HG03064 (cell line): ENCODE measurements around the gene P2RX2.

Experiments used
- ATAC-seq: cut with Tn5 transposase; IDR thresholded peaks from one replicate; pipeline ENCODE4 v1.9.1; 2021; ENCODE audit warnings: low read depth; ENCODE audit not compliant: unreplicated experiment

Gene P2RX2

DNA sequence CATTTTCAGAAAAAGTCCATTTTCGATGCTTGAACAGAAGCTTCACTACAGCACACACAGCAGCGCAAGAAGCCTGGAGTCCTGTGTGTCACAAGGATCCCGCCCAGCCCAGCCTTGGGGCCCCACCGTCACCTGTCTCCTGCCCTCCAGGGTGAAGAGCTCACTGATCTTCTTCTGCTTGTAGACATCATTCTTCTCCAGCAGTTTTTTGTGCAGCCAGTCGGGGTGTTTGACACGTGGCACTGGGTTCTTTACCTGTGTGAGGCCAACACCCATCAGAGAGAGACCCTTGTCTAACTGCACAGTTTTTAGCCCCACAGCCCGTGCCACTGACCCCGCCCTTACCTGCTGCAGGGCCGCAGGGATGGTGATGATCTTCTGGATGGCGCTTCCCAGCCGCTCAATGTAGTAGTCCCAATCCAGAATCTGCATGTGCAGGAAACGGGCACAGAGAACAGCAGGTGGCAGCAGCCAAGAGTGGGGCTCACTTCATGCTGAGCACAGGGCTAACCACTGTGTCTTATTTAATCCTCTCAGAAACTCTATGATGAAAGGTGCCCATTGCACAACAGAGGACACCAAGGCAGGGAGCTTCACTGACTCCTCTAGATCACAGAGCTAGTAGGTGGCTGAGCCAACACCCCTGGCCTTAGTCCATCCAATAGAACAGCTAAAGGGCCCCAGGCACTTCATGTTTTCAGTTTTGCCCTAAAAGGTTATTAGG lies 38.6 kb downstream of the P2RX2 start:
- no peak for ATAC-seq

DNA sequence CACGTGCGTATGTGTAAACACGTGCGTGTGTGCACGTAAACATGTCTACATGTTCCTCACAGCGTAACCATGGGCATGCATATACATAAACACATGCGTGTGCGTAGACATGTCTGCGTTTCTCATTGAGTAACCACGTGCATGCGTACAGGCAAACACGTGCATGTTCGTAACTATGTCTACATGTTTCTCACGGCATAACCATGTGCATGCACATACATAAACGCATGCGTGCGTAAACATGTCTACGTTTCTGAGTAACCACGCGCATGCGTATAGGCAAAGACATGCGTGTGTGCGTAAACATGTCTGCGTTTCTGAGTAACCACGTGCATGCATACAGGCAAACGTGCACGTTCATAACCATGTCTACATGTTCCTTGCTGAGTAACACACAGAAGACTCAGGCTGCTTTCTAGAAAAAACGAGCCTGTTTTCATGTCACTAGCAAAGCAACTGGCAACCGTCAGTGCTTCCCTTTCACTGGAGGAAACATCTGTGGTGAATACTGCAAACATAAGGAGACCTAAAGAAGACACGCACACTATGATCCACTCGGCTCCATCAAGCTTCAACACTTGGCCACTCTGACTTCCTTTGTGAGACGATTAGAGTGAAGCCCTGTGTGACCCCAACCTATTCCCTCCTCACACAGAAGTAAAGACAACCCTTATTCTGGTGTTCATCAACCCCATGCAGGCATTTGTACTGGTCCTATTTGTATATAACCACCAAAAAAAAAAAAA lies 39.7 kb downstream of the P2RX2 start:
- no peak for ATAC-seq

DNA sequence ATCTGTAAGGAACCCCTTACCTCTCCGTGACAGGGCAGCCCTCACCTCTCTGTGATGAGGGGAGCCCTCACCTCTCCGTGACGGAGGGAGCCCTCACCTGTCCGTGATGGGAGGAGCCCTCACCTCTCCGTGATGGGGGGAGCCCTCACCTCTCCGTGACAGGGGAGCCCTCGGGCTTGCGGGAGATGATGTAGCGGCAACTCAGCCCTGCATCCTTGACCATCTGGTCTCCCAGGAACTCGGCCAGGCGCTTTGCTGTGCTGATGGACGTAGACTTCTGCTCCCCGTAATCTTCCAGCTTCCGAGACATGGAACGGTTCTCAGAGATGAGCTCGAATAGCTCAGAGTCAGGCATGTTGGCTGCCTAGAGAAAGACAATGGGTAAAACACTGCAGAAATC lies 40.6 kb downstream of the P2RX2 start:
- no peak for ATAC-seq

DNA sequence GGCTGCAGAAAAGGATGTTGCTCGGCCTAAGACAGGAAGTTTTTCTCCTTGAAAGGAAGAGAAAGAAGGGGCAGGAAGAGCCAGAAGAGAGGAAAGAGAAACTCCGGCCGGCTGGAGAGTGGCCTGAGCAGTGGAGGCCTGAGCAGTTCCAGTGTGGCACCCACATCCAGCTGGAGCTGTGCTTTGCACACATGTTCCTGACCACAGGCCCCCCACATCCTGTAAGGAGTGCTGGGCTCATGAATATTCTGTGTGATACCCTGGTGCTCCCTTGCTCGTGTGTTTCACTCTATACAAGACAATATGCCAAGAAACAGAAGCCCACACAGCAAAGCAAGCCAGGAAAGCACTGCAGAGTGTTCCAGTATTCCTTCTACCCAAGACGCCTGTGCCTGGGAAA lies 41.5 kb downstream of the P2RX2 start:
- ATAC-seq: no peak

DNA sequence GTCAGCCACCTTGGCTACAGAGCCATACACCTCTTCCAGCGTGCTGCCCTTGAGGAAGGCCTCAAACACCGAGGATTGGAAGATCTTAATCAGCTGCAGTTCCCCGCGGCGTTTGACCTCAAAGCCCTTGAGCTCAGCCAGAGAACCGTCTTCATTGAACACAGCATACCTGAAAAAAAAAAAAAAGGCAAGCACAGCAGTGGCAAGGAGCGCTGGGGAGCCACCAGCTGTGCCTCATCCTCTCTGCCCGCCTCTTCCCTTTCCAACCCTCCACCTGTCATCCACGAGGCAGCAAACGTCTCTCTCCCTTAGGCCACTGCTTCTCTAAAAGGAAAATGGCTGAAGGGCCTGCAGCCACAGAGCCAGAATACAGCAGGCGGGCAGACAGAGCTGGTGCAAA lies 42.4 kb downstream of the P2RX2 start:
- no peak for ATAC-seq

DNA sequence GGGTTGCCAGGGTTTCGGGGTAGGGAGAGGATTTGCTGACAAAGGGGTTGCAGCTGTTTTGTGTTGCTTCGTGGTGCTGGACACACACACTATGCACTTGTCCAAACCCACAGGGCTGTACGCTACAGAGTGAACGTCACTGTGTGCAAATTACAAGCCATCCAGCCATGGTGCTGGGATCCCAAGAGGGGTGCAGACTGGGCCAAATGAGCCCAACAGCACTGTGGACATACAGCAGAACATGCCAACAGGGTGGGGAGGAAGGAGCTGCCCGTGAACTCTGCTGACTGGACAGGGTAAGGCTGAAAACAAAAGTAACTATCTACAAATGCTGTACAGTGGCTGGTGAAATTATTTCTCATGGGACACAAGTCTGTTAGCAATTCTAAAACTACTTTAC lies 43.4 kb downstream of the P2RX2 start:
- no peak for ATAC-seq

DNA sequence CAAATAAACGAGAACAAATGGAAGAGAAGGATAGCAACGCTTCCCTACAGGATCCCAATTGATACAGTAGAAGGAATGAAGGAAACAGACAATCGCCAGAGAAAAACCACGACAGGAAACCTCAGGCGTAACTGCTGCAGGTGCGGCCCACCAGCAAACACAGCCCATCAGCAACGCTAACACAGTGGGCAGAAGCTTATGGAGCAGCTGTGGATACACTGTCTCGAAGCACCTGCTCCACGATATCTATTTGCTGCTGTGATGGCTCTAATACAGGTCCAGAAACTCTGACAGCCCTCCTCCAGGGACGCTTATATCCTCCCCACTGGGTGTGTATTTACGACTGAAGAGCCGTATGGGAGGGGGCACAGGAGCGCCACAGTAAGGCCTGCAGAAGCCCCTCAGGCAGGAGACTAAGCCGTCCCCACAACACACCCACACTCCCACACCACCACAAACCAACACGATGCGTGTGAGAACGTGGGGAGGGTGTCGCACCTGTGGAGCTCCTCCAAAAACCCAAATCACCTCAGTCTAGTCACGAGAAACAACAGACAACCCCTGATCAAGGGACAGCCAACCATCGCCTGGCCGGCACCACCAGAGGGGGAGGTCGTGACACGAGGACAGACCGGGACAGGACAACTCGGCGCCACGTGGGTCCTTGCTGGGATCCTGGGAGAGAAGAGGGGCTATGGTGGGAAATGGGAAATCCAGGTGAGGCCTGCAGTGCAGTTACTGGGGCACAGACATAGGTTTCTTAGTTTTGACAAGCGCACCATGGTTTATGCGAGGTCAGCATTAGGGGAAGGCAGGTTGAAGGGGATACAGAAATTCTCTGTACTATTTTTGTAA lies 44.6 kb downstream of the P2RX2 start:
- ATAC-seq: no peak

DNA sequence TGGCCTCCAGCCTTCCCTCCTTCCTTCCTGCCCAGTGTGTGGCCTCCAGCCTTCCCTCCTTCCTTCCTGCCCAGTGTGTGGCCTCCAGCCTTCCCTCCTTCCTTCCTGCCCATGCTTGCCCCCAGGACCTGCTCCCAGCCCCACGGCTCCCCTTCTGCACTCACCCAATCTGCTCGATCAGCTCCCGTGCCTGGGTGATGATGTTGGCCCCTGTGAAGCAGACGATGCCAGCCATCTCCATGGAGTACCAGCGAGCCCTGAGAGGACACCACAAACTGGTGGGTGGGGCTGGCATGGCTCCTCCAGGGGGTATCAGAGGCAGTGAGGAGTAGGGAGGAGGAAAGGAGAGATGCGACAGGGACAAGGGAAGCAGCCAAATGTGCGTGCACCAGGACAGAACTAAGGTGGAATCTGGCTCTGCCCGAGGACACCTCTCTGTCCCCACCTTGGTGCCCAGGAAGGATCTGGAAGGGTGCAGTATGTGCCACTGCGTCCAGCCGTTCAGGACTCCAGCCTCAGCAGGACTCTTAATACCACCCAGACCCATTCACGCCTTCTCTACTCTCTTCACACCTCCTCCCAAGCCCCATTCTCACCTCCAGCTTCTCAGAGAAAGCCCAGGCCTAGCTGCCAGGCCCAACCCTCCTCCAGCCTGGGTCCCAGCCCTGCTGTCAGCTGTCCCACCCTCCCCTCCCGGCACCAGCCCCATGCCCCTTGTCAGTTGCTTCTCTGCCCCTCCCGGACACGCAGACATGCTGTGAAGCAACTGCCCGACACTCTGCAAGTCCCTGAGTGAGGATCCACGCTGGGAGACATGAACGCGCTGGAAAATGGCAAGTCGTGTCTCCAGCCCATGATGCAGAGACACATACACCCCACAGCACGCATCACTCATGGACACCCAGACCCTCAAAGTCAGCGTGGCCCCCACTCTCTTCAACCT lies 45.9 kb downstream of the P2RX2 start:
- ATAC-seq: no peak

DNA sequence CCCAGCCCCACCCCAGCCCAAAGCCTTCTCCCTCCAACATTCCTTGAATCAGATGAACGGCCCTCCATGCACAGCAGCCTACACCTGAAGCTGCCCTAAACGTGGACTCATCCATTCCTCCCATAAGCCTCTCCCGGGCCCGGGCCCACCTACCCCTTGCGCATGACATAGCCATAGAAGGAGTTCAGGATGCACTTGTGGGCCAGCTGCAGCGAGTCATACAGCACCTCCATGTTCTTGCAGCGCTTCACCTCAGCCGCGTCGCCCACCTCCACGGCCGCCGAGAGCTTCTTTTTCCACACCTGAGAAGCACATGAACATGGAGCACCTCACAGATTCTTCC lies 46.5 kb downstream of the P2RX2 start:
- ATAC-seq: no peak

DNA sequence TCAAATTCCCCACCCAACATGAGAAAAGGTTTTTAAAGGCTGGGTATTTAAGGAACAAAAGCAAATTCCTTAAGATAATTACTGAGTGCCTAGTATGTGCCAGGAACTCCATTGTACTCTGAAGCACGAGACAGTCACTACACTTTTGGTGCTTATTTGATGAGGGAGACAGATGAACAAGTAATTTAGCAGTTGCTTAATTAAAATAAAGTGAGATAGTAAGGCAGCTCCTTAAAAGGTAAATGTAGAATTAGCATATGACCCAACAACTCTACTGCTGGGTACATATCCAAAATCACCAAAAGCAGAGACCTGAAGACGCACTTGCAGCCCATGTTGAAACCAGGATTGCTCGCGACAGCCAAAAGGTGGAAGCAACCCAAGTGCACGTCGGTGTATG lies 47.2 kb downstream of the P2RX2 start:
- no peak for ATAC-seq

DNA sequence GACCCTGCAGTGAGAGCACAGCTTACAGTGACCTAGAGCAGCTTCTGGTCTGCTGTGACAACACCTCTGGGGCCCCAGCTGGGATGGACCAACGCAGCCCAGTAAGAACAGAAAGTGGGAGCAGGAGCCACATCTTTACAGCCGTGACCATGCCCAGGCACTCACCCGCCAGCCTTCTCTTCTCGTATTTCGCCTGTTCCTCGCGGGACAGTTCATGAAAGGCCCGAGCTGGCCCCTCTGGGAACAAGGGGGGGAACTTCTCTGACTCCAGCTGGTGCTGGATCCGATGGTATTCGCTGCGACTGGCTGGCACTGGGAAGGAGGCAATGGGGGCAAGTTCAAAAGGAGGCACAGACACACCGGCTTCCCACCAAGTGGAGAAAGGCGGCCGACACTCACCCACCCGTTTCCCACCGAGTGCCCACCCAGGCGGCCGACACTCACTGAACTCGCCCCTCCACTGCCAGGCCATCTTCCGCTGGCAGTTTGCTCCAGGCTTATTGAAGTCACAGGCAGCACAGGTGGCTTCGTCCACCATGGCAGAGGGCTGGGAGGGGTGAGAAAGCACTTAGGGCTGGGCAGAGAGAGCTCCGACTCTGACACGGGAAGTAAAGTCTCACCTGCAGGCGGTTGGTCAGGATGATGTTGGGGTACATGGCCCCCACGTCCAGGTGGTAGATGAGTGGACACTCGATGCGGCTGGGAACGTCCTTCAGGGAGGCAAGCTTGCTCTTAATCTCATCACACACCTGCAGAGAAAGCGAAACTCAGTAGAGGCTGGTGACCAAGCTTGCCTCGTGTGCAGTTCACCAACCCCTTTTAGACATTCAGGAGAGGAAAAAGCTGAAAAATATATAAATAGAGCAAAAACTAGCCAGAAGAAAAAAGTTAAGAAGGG lies 49.9 kb downstream of the P2RX2 start:
- ATAC-seq: no peak

DNA sequence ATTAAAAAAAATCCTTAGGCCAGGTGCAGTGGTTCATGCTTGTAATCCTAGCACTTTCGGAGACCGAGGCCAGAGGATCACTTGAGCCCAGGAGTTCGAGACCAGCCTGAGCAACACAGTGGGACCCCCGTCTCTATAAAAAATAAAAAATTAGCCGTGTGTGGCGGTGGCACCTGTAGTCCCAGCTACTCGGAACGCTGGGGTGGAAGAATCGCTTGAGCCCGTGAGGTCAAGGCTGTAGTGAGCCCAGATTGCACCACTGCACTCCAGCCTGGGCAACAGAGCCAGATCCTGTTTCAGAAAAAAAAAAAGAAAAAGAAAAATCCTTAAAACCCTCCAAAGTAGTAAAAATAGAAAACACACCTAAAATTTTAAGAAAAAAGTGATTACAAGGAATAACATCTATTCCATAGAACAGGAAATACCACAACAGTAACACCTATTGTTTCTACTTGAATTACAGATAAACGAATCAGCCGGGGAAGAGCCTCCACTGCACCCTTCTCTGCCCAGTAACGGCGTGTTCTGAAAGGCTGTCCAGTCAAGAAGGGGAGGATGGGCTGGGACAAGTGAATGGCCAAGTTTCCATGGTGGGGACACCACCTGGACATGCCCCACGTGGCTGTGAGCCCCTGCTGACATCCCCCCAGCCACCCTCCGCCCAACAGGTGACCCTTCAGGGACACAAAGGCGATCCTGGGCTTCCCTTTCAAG lies 50.7 kb downstream of the P2RX2 start:
- no peak for ATAC-seq
